ENCODE data around the gene NLRP13. TPM values are rescaled to one million over a fixed set of nuclear protein-coding genes. Genes with fewer than 3 reads are reported as not detected.

NLRP13 gene
- total and polyA plus RNA-seq, 2 experiments from 2014 or later: not detected

GRCh38 chr19:55940306-55940705 lies 8.2 kb upstream of the NLRP13 start:
- H3K4me2 ChIP-seq: no peak overlapping the region
- TF ChIP-seq, protein P1, sequence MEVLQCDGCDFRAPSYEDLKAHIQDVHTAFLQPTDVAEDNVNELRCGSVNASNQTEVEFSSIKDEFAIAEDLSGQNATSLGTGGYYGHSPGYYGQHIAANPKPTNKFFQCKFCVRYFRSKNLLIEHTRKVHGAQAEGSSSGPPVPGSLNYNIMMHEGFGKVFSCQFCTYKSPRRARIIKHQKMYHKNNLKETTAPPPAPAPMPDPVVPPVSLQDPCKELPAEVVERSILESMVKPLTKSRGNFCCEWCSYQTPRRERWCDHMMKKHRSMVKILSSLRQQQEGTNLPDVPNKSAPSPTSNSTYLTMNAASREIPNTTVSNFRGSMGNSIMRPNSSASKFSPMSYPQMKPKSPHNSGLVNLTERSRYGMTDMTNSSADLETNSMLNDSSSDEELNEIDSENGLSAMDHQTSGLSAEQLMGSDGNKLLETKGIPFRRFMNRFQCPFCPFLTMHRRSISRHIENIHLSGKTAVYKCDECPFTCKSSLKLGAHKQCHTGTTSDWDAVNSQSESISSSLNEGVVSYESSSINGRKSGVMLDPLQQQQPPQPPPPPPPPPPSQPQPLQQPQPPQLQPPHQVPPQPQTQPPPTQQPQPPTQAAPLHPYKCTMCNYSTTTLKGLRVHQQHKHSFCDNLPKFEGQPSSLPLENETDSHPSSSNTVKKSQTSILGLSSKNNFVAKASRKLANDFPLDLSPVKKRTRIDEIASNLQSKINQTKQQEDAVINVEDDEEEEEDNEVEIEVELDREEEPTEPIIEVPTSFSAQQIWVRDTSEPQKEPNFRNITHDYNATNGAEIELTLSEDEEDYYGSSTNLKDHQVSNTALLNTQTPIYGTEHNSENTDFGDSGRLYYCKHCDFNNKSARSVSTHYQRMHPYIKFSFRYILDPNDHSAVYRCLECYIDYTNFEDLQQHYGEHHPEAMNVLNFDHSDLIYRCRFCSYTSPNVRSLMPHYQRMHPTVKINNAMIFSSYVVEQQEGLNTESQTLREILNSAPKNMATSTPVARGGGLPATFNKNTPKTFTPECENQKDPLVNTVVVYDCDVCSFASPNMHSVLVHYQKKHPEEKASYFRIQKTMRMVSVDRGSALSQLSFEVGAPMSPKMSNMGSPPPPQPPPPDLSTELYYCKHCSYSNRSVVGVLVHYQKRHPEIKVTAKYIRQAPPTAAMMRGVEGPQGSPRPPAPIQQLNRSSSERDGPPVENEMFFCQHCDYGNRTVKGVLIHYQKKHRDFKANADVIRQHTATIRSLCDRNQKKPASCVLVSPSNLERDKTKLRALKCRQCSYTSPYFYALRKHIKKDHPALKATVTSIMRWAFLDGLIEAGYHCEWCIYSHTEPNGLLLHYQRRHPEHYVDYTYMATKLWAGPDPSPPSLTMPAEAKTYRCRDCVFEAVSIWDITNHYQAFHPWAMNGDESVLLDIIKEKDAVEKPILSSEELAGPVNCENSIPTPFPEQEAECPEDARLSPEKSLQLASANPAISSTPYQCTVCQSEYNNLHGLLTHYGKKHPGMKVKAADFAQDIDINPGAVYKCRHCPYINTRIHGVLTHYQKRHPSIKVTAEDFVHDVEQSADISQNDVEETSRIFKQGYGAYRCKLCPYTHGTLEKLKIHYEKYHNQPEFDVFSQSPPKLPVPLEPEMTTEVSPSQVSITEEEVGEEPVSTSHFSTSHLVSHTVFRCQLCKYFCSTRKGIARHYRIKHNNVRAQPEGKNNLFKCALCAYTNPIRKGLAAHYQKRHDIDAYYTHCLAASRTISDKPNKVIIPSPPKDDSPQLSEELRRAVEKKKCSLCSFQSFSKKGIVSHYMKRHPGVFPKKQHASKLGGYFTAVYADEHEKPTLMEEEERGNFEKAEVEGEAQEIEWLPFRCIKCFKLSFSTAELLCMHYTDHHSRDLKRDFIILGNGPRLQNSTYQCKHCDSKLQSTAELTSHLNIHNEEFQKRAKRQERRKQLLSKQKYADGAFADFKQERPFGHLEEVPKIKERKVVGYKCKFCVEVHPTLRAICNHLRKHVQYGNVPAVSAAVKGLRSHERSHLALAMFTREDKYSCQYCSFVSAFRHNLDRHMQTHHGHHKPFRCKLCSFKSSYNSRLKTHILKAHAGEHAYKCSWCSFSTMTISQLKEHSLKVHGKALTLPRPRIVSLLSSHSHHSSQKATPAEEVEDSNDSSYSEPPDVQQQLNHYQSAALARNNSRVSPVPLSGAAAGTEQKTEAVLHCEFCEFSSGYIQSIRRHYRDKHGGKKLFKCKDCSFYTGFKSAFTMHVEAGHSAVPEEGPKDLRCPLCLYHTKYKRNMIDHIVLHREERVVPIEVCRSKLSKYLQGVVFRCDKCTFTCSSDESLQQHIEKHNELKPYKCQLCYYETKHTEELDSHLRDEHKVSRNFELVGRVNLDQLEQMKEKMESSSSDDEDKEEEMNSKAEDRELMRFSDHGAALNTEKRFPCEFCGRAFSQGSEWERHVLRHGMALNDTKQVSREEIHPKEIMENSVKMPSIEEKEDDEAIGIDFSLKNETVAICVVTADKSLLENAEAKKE (CRISPR knock-in tag; IDR thresholded peaks at IDR 0.05): no peak
- TF ChIP-seq EZH2 (IDR thresholded peaks at IDR 0.05; ENCODE audit: low read depth, unreplicated experiment): no peak
- TF ChIP-seq EZH2phosphoT487 (IDR thresholded peaks at IDR 0.05; ENCODE audit: unreplicated experiment): no peak
- no peak for TF ChIP-seq NANOG (IDR thresholded peaks at IDR 0.05; ENCODE audit: borderline replicate concordance)
- no peak for TF ChIP-seq POLR2AphosphoS5 (IDR thresholded peaks at IDR 0.05; ENCODE audit: low read depth)
- TF ChIP-seq ZNF331 (CRISPR knock-in tag; IDR thresholded peaks at IDR 0.05; ENCODE audit: low read depth): no peak
- TF ChIP-seq JUNB (IDR thresholded peaks at IDR 0.05; ENCODE audit: unreplicated experiment): no peak
- TF ChIP-seq, protein P2, sequence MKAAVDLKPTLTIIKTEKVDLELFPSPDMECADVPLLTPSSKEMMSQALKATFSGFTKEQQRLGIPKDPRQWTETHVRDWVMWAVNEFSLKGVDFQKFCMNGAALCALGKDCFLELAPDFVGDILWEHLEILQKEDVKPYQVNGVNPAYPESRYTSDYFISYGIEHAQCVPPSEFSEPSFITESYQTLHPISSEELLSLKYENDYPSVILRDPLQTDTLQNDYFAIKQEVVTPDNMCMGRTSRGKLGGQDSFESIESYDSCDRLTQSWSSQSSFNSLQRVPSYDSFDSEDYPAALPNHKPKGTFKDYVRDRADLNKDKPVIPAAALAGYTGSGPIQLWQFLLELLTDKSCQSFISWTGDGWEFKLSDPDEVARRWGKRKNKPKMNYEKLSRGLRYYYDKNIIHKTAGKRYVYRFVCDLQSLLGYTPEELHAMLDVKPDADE (IDR thresholded peaks at IDR 0.05): no peak
- no peak for TF ChIP-seq REST (IDR thresholded peaks at IDR 0.05; ENCODE audit: unreplicated experiment)
- TF ChIP-seq ZNF114 (CRISPR knock-in tag; IDR thresholded peaks at IDR 0.05): no peak
- TF ChIP-seq, protein P3, sequence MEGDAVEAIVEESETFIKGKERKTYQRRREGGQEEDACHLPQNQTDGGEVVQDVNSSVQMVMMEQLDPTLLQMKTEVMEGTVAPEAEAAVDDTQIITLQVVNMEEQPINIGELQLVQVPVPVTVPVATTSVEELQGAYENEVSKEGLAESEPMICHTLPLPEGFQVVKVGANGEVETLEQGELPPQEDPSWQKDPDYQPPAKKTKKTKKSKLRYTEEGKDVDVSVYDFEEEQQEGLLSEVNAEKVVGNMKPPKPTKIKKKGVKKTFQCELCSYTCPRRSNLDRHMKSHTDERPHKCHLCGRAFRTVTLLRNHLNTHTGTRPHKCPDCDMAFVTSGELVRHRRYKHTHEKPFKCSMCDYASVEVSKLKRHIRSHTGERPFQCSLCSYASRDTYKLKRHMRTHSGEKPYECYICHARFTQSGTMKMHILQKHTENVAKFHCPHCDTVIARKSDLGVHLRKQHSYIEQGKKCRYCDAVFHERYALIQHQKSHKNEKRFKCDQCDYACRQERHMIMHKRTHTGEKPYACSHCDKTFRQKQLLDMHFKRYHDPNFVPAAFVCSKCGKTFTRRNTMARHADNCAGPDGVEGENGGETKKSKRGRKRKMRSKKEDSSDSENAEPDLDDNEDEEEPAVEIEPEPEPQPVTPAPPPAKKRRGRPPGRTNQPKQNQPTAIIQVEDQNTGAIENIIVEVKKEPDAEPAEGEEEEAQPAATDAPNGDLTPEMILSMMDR (conservative IDR thresholded peaks at IDR 0.05; ENCODE audit: low read depth in 2 of 2): no peak
- TF ChIP-seq STAT1 (IDR thresholded peaks at IDR 0.05; ENCODE audit: unreplicated experiment): no peak
- H3K36me3 ChIP-seq (ENCODE audit: insufficient read depth): peaks cover 9% of the 10 kb centered on the region; the same call in 1 of the 2 replicates
- Mint-ChIP-seq H3K9me3 (peaks cover 93% of the 10 kb centered on the region), H3K27me3 (ENCODE audit: insufficient read depth, low read depth, poor library complexity) (peaks cover 4% of the 10 kb centered on the region), H3K36me3 (ENCODE audit: low read depth) (peaks cover 45% of the 10 kb centered on the region), H3K4me3 (no peak overlapping the region), H3K4me1 (no peaks in the 10 kb centered on the region), H3K27ac (no peak overlapping the region)
- no peak overlapping the region for H3K27ac ChIP-seq (ENCODE audit: low read depth)
- no peaks in the 10 kb centered on the region for H4K20me1 ChIP-seq (replicated peaks; ENCODE audit: insufficient read depth)
- H3K79me2 ChIP-seq (replicated peaks; ENCODE audit: insufficient read depth): no peaks in the 10 kb centered on the region
- H3F3A ChIP-seq (replicated peaks; ENCODE audit: low read depth): no peaks in the 10 kb centered on the region
- ATAC-seq (no peak), DNase-seq (ENCODE audit: low spot score) (no peak)
- H3K9me2 ChIP-seq (ENCODE audit: insufficient read depth): no peaks in the 10 kb centered on the region
- H3K4me3 ChIP-seq: no peak overlapping the region
- no peaks in the 10 kb centered on the region for H3K4me1 ChIP-seq (ENCODE audit: insufficient read depth)
- H2AFZ ChIP-seq: no peak overlapping the region
- no peaks in the 10 kb centered on the region for H3K27me3 ChIP-seq (ENCODE audit: insufficient read depth)
